Astrocyte (in vitro differentiated cells and primary cell): ENCODE results near the gene RASSF6. TPM values are rescaled to one million over a fixed set of nuclear protein-coding genes. Genes with fewer than 3 reads are reported as not detected.
"Not testable (repeated sequence)": the region's sequence is repeated elsewhere in the genome, so short reads cannot be mapped to it uniquely, and the experiment has no call there.

ENCODE experiments used
- DNase-seq: peaks from one replicate; pipeline ENCODE4 v3.0.0-alpha.2; 2010; ENCODE audit warnings: low read depth
- FAIRE-seq: peaks from 2 replicates; lab custom pipeline; 2011; peaks lifted over from hg19 to GRCh38; lab: Jason Lieb, UNC
- H2AFZ ChIP-seq: 2 replicates; pipeline ENCODE4 v1.6.0; 2012; ENCODE audit warnings: low read depth, low read length, inconsistent platforms
- H3K27ac ChIP-seq: 2 replicates; pipeline ENCODE4 v1.5.1; 2011; ENCODE audit warnings: low read depth, low read length, inconsistent platforms
- H3K27me3 ChIP-seq: 2 replicates; pipeline ENCODE4 v1.6.0; 2011; ENCODE audit warnings: low read length, inconsistent platforms; ENCODE audit not compliant: insufficient read depth
- H3K36me3 ChIP-seq: 2 replicates; pipeline ENCODE4 v1.5.1; 2011; ENCODE audit warnings: low read length, inconsistent platforms; ENCODE audit not compliant: insufficient read depth
- H3K4me1 ChIP-seq: 2 replicates; pipeline ENCODE4 v1.5.1; 2011; ENCODE audit warnings: low read length, inconsistent platforms; ENCODE audit not compliant: insufficient read depth
- H3K4me2 ChIP-seq: 2 replicates; pipeline ENCODE4 v1.6.0; 2012; ENCODE audit warnings: low read length, inconsistent platforms
- H3K4me3 ChIP-seq: 2 replicates; pipeline ENCODE4 v1.5.1; 2011; ENCODE audit warnings: low read depth, mild to moderate bottlenecking, low read length, inconsistent platforms; ENCODE audit not compliant: insufficient read depth
- H3K79me2 ChIP-seq: 2 replicates; pipeline ENCODE4 v1.6.0; 2012; ENCODE audit warnings: mild to moderate bottlenecking, low read length, inconsistent platforms; ENCODE audit not compliant: insufficient read depth
- H3K9ac ChIP-seq: 2 replicates; pipeline ENCODE4 v1.6.0; 2012; ENCODE audit warnings: mild to moderate bottlenecking, low read length, inconsistent platforms
- H3K9me3 ChIP-seq: 2 replicates; pipeline ENCODE4 v1.5.1; 2012; ENCODE audit warnings: low read depth, mild to moderate bottlenecking, low read length, inconsistent platforms; ENCODE audit not compliant: insufficient read depth
- H4K20me1 ChIP-seq: 2 replicates; pipeline ENCODE4 v1.6.0; 2012; ENCODE audit warnings: low read length, inconsistent platforms; ENCODE audit not compliant: insufficient read depth
- H3K27ac Mint-ChIP-seq: one replicate; pipeline ENCODE4 v1.8.0; 2021; ENCODE audit warnings: mild to moderate bottlenecking, mixed read lengths; ENCODE audit not compliant: unreplicated experiment
- H3K27me3 Mint-ChIP-seq: one replicate; pipeline ENCODE4 v1.8.0; 2021; ENCODE audit warnings: low read depth, mixed read lengths; ENCODE audit not compliant: unreplicated experiment
- H3K36me3 Mint-ChIP-seq: one replicate; pipeline ENCODE4 v1.8.0; 2021; ENCODE audit warnings: low read depth, mixed read lengths; ENCODE audit not compliant: unreplicated experiment
- H3K4me1 Mint-ChIP-seq: one replicate; pipeline ENCODE4 v1.8.0; 2021; ENCODE audit warnings: low read depth, mixed read lengths; ENCODE audit not compliant: unreplicated experiment
- H3K4me3 Mint-ChIP-seq: one replicate; pipeline ENCODE4 v1.8.0; 2021; ENCODE audit warnings: mild to moderate bottlenecking, moderate library complexity, mixed read lengths; ENCODE audit not compliant: unreplicated experiment
- H3K9me3 Mint-ChIP-seq: one replicate; pipeline ENCODE4 v1.8.0; 2021; ENCODE audit warnings: mild to moderate bottlenecking, mixed read lengths; ENCODE audit not compliant: unreplicated experiment
- EZH2 ChIP-seq: IDR thresholded peaks from 2 replicates; pipeline ENCODE4 v1.6.1; 2012; ENCODE audit warnings: mild to moderate bottlenecking, low read length, inconsistent platforms; ENCODE audit not compliant: insufficient read depth
- total RNA-seq: library from RNA; stranded (reverse); gene quantifications from 2 replicates; pipeline ENCODE4 v1.2.1, GENCODE V29; 2021
- TF ChIP-seq, protein P1 (sequence below): IDR thresholded peaks from 2 replicates; pipeline ENCODE4 v1.5.1; 2011; ENCODE audit warnings: low read depth, mild to moderate bottlenecking, inconsistent platforms, low read length, moderate library complexity; ENCODE audit not compliant: insufficient read depth

The RASSF6 gene
- total RNA-seq, 1 donor from 2014 or later, result 0.14 TPM

GRCh38 chr4:73576381-73576780 lies 43.9 kb downstream of the RASSF6 start:
- TF ChIP-seq EZH2, result no peak
- TF ChIP-seq, protein P1, sequence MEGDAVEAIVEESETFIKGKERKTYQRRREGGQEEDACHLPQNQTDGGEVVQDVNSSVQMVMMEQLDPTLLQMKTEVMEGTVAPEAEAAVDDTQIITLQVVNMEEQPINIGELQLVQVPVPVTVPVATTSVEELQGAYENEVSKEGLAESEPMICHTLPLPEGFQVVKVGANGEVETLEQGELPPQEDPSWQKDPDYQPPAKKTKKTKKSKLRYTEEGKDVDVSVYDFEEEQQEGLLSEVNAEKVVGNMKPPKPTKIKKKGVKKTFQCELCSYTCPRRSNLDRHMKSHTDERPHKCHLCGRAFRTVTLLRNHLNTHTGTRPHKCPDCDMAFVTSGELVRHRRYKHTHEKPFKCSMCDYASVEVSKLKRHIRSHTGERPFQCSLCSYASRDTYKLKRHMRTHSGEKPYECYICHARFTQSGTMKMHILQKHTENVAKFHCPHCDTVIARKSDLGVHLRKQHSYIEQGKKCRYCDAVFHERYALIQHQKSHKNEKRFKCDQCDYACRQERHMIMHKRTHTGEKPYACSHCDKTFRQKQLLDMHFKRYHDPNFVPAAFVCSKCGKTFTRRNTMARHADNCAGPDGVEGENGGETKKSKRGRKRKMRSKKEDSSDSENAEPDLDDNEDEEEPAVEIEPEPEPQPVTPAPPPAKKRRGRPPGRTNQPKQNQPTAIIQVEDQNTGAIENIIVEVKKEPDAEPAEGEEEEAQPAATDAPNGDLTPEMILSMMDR, result no peak

DNA sequence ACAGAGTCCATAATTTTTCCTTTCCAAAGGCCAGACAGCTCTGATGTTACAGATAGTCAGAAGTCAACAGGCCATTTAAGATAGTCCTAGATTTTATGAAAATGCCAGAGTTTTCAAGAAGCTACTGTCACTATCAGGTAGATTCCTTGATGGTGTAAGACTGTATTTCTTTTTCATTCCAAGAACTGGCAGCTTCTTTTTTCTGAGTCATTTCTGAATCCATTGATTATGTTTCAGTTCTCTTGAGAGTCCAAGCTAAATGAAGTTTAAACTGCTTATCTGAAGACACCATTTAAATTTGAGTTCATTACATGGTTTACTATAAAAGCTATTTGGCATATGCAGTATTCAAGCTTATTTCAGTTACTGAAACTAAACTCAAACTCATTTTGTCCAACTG lies 44.6 kb downstream of the RASSF6 start:
- Mint-ChIP-seq H3K9me3 (no peaks in the 10 kb centered on the region), H3K36me3 (no peaks in the 10 kb centered on the region), H3K27ac (no peak overlapping the region), H3K4me1 (no peaks in the 10 kb centered on the region), H3K4me3 (no peak overlapping the region), H3K27me3 (no peaks in the 10 kb centered on the region)
- H3K9ac ChIP-seq, result no peak overlapping the region
- no peak overlapping the region for H3K4me2 ChIP-seq
- no peaks in the 10 kb centered on the region for H3K4me1 ChIP-seq
- no peak for TF ChIP-seq EZH2
- TF ChIP-seq, protein P1, result no peak
- no peak overlapping the region for H3K27ac ChIP-seq
- FAIRE-seq, result no peak
- H3K9me3 ChIP-seq, result no peaks in the 10 kb centered on the region
- no peaks in the 10 kb centered on the region for H3K27me3 ChIP-seq
- no peak for DNase-seq
- no peaks in the 10 kb centered on the region for H3K79me2 ChIP-seq
- no peak overlapping the region for H2AFZ ChIP-seq
- no peak overlapping the region for H3K4me3 ChIP-seq
- H4K20me1 ChIP-seq, result no peaks in the 10 kb centered on the region
- no peaks in the 10 kb centered on the region for H3K36me3 ChIP-seq

More at GRCh38 chr4:73576381-73576780, 43.9 kb downstream of the RASSF6 start:
- Mint-ChIP-seq H3K9me3 (no peaks in the 10 kb centered on the region), H3K4me3 (no peak overlapping the region), H3K27me3 (no peaks in the 10 kb centered on the region), H3K36me3 (no peaks in the 10 kb centered on the region), H3K27ac (no peak overlapping the region), H3K4me1 (no peaks in the 10 kb centered on the region)
- no peaks in the 10 kb centered on the region for H3K9me3 ChIP-seq
- H4K20me1 ChIP-seq, result no peaks in the 10 kb centered on the region
- H3K27ac ChIP-seq, result no peak overlapping the region
- FAIRE-seq (no peak), DNase-seq (peak; percentile 26)
- H3K4me2 ChIP-seq, result no peak overlapping the region
- H3K79me2 ChIP-seq, result no peaks in the 10 kb centered on the region
- no peaks in the 10 kb centered on the region for H3K27me3 ChIP-seq
- no peaks in the 10 kb centered on the region for H3K4me1 ChIP-seq
- H2AFZ ChIP-seq, result no peak overlapping the region
- H3K4me3 ChIP-seq, result no peak overlapping the region
- H3K9ac ChIP-seq, result no peak overlapping the region
- no peaks in the 10 kb centered on the region for H3K36me3 ChIP-seq

DNA sequence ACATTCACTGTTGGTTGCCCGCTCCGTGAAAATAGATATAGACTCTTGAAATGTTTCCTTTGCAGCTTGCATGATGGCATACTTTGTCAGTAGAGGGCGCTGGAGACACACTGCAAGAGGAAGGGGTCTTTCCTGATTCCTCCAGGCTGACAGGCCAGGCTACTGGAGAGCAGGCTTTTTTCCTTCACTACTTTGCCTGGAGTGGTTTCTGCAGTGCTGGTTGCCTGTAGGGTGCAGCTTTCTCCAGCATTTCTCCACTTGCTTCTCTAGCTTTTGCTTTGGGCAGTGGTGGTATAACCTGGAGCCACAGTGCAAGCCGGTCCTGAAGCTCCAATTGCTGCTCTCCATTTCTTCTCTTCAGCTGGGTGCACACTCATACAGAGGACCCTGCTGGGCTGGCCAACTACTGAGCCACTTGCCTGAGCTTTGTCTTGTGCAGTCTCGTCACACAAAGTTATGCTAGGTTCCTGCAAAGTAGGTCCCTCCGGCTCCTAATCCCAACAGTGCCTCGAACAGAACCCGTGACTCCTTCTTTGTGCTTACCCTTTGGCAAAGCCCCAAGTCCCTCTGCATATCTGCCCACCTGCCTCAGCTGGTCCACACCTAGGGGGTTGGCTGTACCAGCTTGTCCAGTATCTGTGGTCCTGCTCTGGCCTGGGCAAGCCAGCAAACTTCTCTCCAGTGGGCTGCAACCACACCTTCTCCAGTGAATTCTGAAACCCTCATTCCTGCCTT lies 46.3 kb downstream of the RASSF6 start:
- no peaks in the 10 kb centered on the region for H3K4me1 ChIP-seq
- no peak overlapping the region for H3K9ac ChIP-seq
- H3K9me3 ChIP-seq, result no peaks in the 10 kb centered on the region
- no peak overlapping the region for H3K4me2 ChIP-seq
- H3K27me3 ChIP-seq, result no peaks in the 10 kb centered on the region
- H3K4me1 Mint-ChIP-seq, result peaks cover 2% of the 10 kb centered on the region
- DNase-seq (peak; percentile 43), FAIRE-seq (no peak)
- H4K20me1 ChIP-seq, result no peaks in the 10 kb centered on the region
- H3K4me3 Mint-ChIP-seq, result no peak overlapping the region
- no peaks in the 10 kb centered on the region for H3K36me3 Mint-ChIP-seq
- H3K27ac Mint-ChIP-seq, result peak overlapping the region; percentile 55
- no peaks in the 10 kb centered on the region for H3K36me3 ChIP-seq
- no peak for TF ChIP-seq EZH2
- TF ChIP-seq, protein P1, result peak; percentile 87
- no peaks in the 10 kb centered on the region for H3K27me3 Mint-ChIP-seq
- H3K79me2 ChIP-seq, result no peaks in the 10 kb centered on the region
- no peaks in the 10 kb centered on the region for H3K9me3 Mint-ChIP-seq
- no peak overlapping the region for H3K27ac ChIP-seq
- H2AFZ ChIP-seq, result no peak overlapping the region
- H3K4me3 ChIP-seq, result no peak overlapping the region

DNA sequence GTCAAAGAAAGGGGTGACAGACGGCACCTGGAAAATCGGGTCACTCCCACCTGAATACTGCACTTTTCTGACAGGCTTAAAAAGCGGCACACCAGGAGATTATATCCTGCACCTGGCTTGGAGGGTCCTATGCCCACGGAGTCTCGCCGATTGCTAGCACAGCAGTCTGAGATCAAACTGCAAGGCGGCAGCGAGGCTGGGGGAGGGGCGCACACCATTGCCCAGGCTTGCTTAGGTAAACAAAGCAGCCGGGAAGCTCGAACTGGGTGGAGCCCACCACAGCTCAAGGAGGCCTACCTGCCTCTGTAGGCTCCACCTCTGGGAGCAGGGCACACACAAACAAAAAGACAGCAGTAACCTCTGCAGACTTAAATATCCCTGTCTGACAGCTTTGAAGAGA lies 69.4 kb downstream of the RASSF6 start:
- not testable (repeated sequence) for H3K4me3 ChIP-seq, H3K27ac ChIP-seq

More for the DNA sequence above, 69.4 kb downstream of the RASSF6 start:
- H3K36me3 ChIP-seq, H3K4me1 Mint-ChIP-seq, H3K4me2 ChIP-seq, H3K79me2 ChIP-seq, H4K20me1 ChIP-seq, H3K4me3 Mint-ChIP-seq, H3K27ac Mint-ChIP-seq, DNase-seq, H3K9me3 Mint-ChIP-seq, H2AFZ ChIP-seq, H3K4me1 ChIP-seq, H3K9me3 ChIP-seq, H3K36me3 Mint-ChIP-seq, FAIRE-seq, H3K9ac ChIP-seq, H3K27me3 Mint-ChIP-seq, H3K27me3 ChIP-seq: not testable (repeated sequence)
